PC-3 (cell line): Measurements from ENCODE around the gene PMCH. TPM values are rescaled to one million over a fixed set of nuclear protein-coding genes. Genes with fewer than 3 reads are reported as not detected.
"Not testable (repeated sequence)": the region's sequence is repeated elsewhere in the genome, so short reads cannot be mapped to it uniquely, and the experiment has no call there.

ENCODE experiments used
- ATAC-seq: fragments of 200-7000 bp; cut with Tn5 transposase; 2 replicates; pipeline ENCODE4 v1.9.1; 2020; ENCODE audit warnings: mild to moderate bottlenecking, moderate library complexity
- BruUV-seq: library from RNA; stranded (reverse); fragments of 400-500 nt; replicated peaks from 2 replicates; lab custom pipeline; 2021; lab: Mats Ljungman, UMichigan
- CTCF ChIA-PET: fragments of 300-600 bp; sonication (Branson Sonifier 250); formaldehyde crosslinking; loops from one replicate; lab custom pipeline; 2022; ENCODE audit warnings: antibody characterized with exemption; lab: Charles Lee
- POLR2A ChIA-PET: fragments of 300-600 bp; sonication (Branson Sonifier 250); formaldehyde crosslinking; loops from one replicate; lab custom pipeline; 2022; ENCODE audit warnings: antibody characterized with exemption; ENCODE audit not compliant: unreplicated experiment; lab: Charles Lee
- DNase-seq: peaks from one replicate; pipeline ENCODE4 v3.0.0-alpha.2; 2015
- H2AFZ ChIP-seq: fragments of 300-600 bp; sonication (generic); 2 replicates; pipeline ENCODE4 v1.6.0; 2016; ENCODE audit warnings: antibody characterized with exemption, low read length
- H3F3A ChIP-seq: fragments of 300-600 bp; sonication (generic); one replicate; pipeline ENCODE4 v1.6.0; 2017; ENCODE audit warnings: antibody characterized with exemption, low read length, control low read depth, mild to moderate bottlenecking; ENCODE audit not compliant: unreplicated experiment
- H3K27ac ChIP-seq: fragments of 300-600 bp; sonication (generic); 2 replicates; pipeline ENCODE4 v1.5.1; 2016; ENCODE audit warnings: mild to moderate bottlenecking, low read length
- H3K27me3 ChIP-seq: fragments of 300-600 bp; sonication (generic); 2 replicates; pipeline ENCODE4 v1.6.1; 2016; ENCODE audit warnings: low read length, mixed read lengths
- H3K36me3 ChIP-seq: fragments of 300-600 bp; sonication (generic); 2 replicates; pipeline ENCODE4 v1.6.1; 2016; ENCODE audit warnings: low read depth, mixed run types, low read length, mixed read lengths
- H3K4me1 ChIP-seq: fragments of 300-600 bp; sonication (generic); 2 replicates; pipeline ENCODE4 v1.5.1; 2016; ENCODE audit warnings: low read length; ENCODE audit not compliant: insufficient read depth
- H3K4me2 ChIP-seq: fragments of 300-600 bp; sonication (generic); 2 replicates; pipeline ENCODE4 v1.6.0; 2016; ENCODE audit warnings: low read length
- H3K4me3 ChIP-seq: fragments of 300-600 bp; sonication (generic); 2 replicates; pipeline ENCODE4 v1.5.1; 2016; ENCODE audit warnings: mild to moderate bottlenecking, low read length, mixed read lengths
- H3K79me2 ChIP-seq: fragments of 300-600 bp; sonication (generic); 2 replicates; pipeline ENCODE4 v1.6.1; 2017; ENCODE audit warnings: low read length, mixed read lengths
- H3K9ac ChIP-seq: fragments of 300-600 bp; sonication (generic); 2 replicates; pipeline ENCODE4 v1.6.0; 2016; ENCODE audit warnings: mild to moderate bottlenecking, low read length
- H3K9me2 ChIP-seq: fragments of 300-600 bp; sonication (generic); replicated peaks from 2 replicates; pipeline ENCODE4 v1.6.1; 2016; ENCODE audit warnings: mixed run types, low read length, mixed read lengths
- H3K9me3 ChIP-seq: fragments of 300-600 bp; sonication (generic); 2 replicates; pipeline ENCODE4 v1.6.1; 2016; ENCODE audit warnings: low read length, mixed read lengths
- H4K20me1 ChIP-seq: fragments of 300-600 bp; sonication (generic); 2 replicates; pipeline ENCODE4 v1.6.1; 2016; ENCODE audit warnings: low read length, mixed read lengths
- EZH2 ChIP-seq: fragments of 300-600 bp; sonication (generic); IDR thresholded peaks from one replicate; pipeline ENCODE4 v1.6.1; 2017; ENCODE audit warnings: antibody characterized with exemption, mild to moderate bottlenecking, low read length; ENCODE audit not compliant: unreplicated experiment
- EZH2phosphoT487 ChIP-seq: fragments of 300-600 bp; sonication (generic); IDR thresholded peaks from 2 replicates; pipeline ENCODE4 v1.6.1; 2018; ENCODE audit warnings: mild to moderate bottlenecking, antibody characterized with exemption, low read length, borderline replicate concordance
- intact Hi-C: fragments of 100-400 bp; cut with micrococcal nuclease; formaldehyde crosslinking; loops from 2 replicates; pipeline ENCODE4 v1.9.0; 2023
- total RNA-seq: library from RNA; depleted of rRNA; stranded (reverse); fragments of >200 nt; gene quantifications from 2 replicates; pipeline ENCODE4 v1.2.3, GENCODE V29; 2014
- TF ChIP-seq, protein P1 (sequence below): fragments of 300-600 bp; sonication (generic); conservative IDR thresholded peaks from 2 replicates; pipeline ENCODE4 v1.5.1; 2017; ENCODE audit warnings: antibody characterized with exemption, low read depth, mild to moderate bottlenecking, low read length

The PMCH gene
- total RNA-seq, 1 experiment from 2014 or later = not detected

GRCh38 chr12:102167821-102168604, 29.6 kb downstream of the PMCH start:
- Histone ChIP-seq H3K4me3 (no peak overlapping the region), H3K9me2 (no peaks in the 10 kb centered on the region), H3K36me3 (peaks cover 14% of the 10 kb centered on the region; the same call in 1 of the 2 replicates), H3K4me2 (no peak overlapping the region), H3K27me3 (no peaks in the 10 kb centered on the region), H3K9ac (no peak overlapping the region), H3K9me3 (no peaks in the 10 kb centered on the region), H2AFZ (no peak overlapping the region), H3K4me1 (no peaks in the 10 kb centered on the region), H3K79me2 (no peaks in the 10 kb centered on the region), H4K20me1 (no peaks in the 10 kb centered on the region), H3F3A (no peaks in the 10 kb centered on the region), H3K27ac (no peak overlapping the region)
- ChIA-PET POLR2A (no interaction called here), CTCF (no interaction called here)
- DNase-seq (no peak), ATAC-seq (no peak)
- TF ChIP-seq EZH2 (no peak), EZH2phosphoT487 (no peak)
- no TSS peak for BruUV-seq
- intact Hi-C loops = no loop called here

- Histone ChIP-seq H3K9me2 (no peaks in the 10 kb centered on the region), H3K27me3 (no peaks in the 10 kb centered on the region), H3K9ac (no peak overlapping the region), H4K20me1 (no peaks in the 10 kb centered on the region), H3F3A (no peaks in the 10 kb centered on the region), H3K79me2 (no peaks in the 10 kb centered on the region), H3K4me3 (no peak overlapping the region), H3K36me3 (0 out of 2 replicates have a peak, but pooled peaks cover 4% of the 10 kb centered on the region), H3K4me1 (no peaks in the 10 kb centered on the region), H2AFZ (no peak overlapping the region), H3K4me2 (no peak overlapping the region), H3K27ac (no peak overlapping the region), H3K9me3 (no peaks in the 10 kb centered on the region)
- ChIA-PET CTCF (no interaction called here), POLR2A (no interaction called here)
- BruUV-seq = no TSS peak
- intact Hi-C loops = no loop called here
- no peak for ATAC-seq
- DNase-seq = no peak
- TF ChIP-seq, protein P1, sequence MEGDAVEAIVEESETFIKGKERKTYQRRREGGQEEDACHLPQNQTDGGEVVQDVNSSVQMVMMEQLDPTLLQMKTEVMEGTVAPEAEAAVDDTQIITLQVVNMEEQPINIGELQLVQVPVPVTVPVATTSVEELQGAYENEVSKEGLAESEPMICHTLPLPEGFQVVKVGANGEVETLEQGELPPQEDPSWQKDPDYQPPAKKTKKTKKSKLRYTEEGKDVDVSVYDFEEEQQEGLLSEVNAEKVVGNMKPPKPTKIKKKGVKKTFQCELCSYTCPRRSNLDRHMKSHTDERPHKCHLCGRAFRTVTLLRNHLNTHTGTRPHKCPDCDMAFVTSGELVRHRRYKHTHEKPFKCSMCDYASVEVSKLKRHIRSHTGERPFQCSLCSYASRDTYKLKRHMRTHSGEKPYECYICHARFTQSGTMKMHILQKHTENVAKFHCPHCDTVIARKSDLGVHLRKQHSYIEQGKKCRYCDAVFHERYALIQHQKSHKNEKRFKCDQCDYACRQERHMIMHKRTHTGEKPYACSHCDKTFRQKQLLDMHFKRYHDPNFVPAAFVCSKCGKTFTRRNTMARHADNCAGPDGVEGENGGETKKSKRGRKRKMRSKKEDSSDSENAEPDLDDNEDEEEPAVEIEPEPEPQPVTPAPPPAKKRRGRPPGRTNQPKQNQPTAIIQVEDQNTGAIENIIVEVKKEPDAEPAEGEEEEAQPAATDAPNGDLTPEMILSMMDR = no peak
- no peak for TF ChIP-seq EZH2
- TF ChIP-seq EZH2phosphoT487 = no peak
These were observed 34.2 kb downstream of the PMCH start for GRCh38 chr12:102163383-102163782.

DNA sequence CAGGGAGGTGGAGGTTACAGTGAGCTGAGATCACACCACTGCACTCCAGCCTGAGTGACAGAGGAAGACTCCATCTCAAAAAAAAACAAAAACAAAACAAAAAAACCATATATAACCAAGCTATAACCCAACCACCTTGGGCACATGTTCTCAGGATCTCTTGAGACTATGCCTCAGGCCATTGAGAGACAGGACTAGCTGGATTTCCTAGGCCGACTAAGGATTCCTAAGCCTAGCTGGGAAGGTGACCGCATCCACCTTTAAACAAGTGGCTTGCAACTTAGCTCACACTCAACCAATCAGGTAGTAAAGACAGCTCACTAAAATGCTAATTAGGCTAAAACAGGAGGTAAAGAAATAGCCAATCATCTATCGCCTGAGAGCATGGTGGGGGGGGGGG, 42.4 kb downstream of the PMCH start:
- ATAC-seq, intact Hi-C loops, H3F3A ChIP-seq, H3K4me2 ChIP-seq, CTCF ChIA-PET, H3K9me3 ChIP-seq, H3K79me2 ChIP-seq, H2AFZ ChIP-seq, H3K9ac ChIP-seq, H3K4me3 ChIP-seq, POLR2A ChIA-PET, H4K20me1 ChIP-seq, BruUV-seq, H3K4me1 ChIP-seq, H3K27me3 ChIP-seq, H3K27ac ChIP-seq, DNase-seq, H3K9me2 ChIP-seq: not testable (repeated sequence)
- H3K36me3 ChIP-seq = peaks cover 12% of the 10 kb centered on the region; the same call in 1 of the 2 replicates

GRCh38 chr12:102147062-102147587, 50.5 kb downstream of the PMCH start:
- ATAC-seq = not testable (repeated sequence)

More at GRCh38 chr12:102147062-102147587, 50.5 kb downstream of the PMCH start:
- POLR2A ChIA-PET, H3K27ac ChIP-seq, DNase-seq, H3K79me2 ChIP-seq, H2AFZ ChIP-seq, H3K9ac ChIP-seq, H3K4me2 ChIP-seq, H4K20me1 ChIP-seq, CTCF ChIA-PET, BruUV-seq, H3K9me3 ChIP-seq, intact Hi-C loops, H3K4me3 ChIP-seq, H3K36me3 ChIP-seq, H3K4me1 ChIP-seq, H3F3A ChIP-seq, H3K9me2 ChIP-seq, H3K27me3 ChIP-seq: not testable (repeated sequence)
